DND-41 (cell line): ENCODE results near the gene HDAC4.

Source experiments
- EZH2 ChIP-seq: IDR thresholded peaks from 3 replicates; pipeline ENCODE4 v1.6.1; 2012; ENCODE audit warnings: borderline replicate concordance, low read depth, mild to moderate bottlenecking, moderate library complexity, low read length, inconsistent platforms; ENCODE audit not compliant: severe bottlenecking
- TF ChIP-seq, protein P1 (sequence below): IDR thresholded peaks from 2 replicates; pipeline ENCODE4 v1.5.1; 2012; ENCODE audit warnings: borderline replicate concordance, low read length, moderate library complexity, mild to moderate bottlenecking; ENCODE audit not compliant: poor library complexity, severe bottlenecking; ENCODE audit errors: extremely low read depth

DNA sequence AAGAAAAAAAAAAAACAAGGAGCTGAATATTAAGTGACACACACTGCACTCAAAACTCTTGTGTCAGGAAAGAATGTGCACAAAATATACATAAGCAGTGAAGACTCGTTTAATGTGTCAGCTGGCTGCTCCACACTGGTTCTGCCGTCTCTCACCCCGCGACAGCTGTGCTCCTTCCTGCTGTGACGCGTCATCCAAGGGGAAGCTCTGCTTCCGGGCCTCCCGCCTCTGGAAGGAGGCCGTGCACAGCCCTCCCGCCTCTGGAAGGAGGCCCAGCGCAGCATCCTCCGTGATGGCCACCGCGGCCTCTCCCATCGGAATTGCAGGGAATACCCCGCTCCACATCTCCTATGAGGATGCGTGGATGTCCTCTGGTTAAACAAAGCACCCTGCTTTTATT lies 151.0 kb downstream of the HDAC4 start:
- TF ChIP-seq, protein P1, sequence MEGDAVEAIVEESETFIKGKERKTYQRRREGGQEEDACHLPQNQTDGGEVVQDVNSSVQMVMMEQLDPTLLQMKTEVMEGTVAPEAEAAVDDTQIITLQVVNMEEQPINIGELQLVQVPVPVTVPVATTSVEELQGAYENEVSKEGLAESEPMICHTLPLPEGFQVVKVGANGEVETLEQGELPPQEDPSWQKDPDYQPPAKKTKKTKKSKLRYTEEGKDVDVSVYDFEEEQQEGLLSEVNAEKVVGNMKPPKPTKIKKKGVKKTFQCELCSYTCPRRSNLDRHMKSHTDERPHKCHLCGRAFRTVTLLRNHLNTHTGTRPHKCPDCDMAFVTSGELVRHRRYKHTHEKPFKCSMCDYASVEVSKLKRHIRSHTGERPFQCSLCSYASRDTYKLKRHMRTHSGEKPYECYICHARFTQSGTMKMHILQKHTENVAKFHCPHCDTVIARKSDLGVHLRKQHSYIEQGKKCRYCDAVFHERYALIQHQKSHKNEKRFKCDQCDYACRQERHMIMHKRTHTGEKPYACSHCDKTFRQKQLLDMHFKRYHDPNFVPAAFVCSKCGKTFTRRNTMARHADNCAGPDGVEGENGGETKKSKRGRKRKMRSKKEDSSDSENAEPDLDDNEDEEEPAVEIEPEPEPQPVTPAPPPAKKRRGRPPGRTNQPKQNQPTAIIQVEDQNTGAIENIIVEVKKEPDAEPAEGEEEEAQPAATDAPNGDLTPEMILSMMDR: no peak
- no peak for TF ChIP-seq EZH2
